NCI-H1436 (cell line): ENCODE results near the gene PHYHIPL.

Experiments
- DNase-seq: peaks from one replicate; lab custom pipeline; 2025; lab: John Stamatoyannopoulos, UW

PHYHIPL gene

GRCh38 chr10:59257224-59257623, 80.8 kb downstream of the PHYHIPL start:
- DNase-seq = no peak

GRCh38 chr10:59258890-59259289, 82.4 kb downstream of the PHYHIPL start:
- DNase-seq = no peak

- DNase-seq = no peak
These were observed 88.7 kb downstream of the PHYHIPL start for GRCh38 chr10:59265141-59265540.

GRCh38 chr10:59266321-59266720, 89.9 kb downstream of the PHYHIPL start:
- DNase-seq = no peak

GRCh38 chr10:59268460-59268859, 92.0 kb downstream of the PHYHIPL start:
- no peak for DNase-seq

- no peak for DNase-seq
These were observed 93.2 kb downstream of the PHYHIPL start for GRCh38 chr10:59269651-59270050.

GRCh38 chr10:59270492-59270891, 94.0 kb downstream of the PHYHIPL start:
- no peak for DNase-seq

GRCh38 chr10:59271160-59271559, 94.7 kb downstream of the PHYHIPL start:
- peak; percentile 10 for DNase-seq

- DNase-seq = no peak
These were observed 95.6 kb downstream of the PHYHIPL start for GRCh38 chr10:59272061-59272460.

GRCh38 chr10:59273445-59273844, 97.0 kb downstream of the PHYHIPL start:
- no peak for DNase-seq

- no peak for DNase-seq
These were observed 99.7 kb downstream of the PHYHIPL start for GRCh38 chr10:59276133-59276532.

- no peak for DNase-seq
These were observed 100.5 kb downstream of the PHYHIPL start for GRCh38 chr10:59276919-59277318.

- DNase-seq = no peak
These were observed 103.0 kb downstream of the PHYHIPL start for GRCh38 chr10:59279476-59279875.

GRCh38 chr10:59279991-59280505, 103.6 kb downstream of the PHYHIPL start:
- no peak for DNase-seq

GRCh38 chr10:59281861-59282260, 105.4 kb downstream of the PHYHIPL start:
- DNase-seq = no peak

GRCh38 chr10:59283456-59284091, 107.1 kb downstream of the PHYHIPL start:
- no peak for DNase-seq

GRCh38 chr10:59284118-59284975, 107.9 kb downstream of the PHYHIPL start:
- no peak for DNase-seq

- DNase-seq = no peak
These were observed 108.6 kb downstream of the PHYHIPL start for GRCh38 chr10:59285073-59285472.

- DNase-seq = no peak
These were observed 109.4 kb downstream of the PHYHIPL start for GRCh38 chr10:59285848-59286247.

- no peak for DNase-seq
These were observed 111.3 kb downstream of the PHYHIPL start for GRCh38 chr10:59287587-59288255.

- no peak for DNase-seq
These were observed 113.4 kb downstream of the PHYHIPL start for GRCh38 chr10:59289853-59290252.

GRCh38 chr10:59290448-59290847, 114.0 kb downstream of the PHYHIPL start:
- DNase-seq = no peak
